Ovary (tissue), 3 donors: Measurements from ENCODE around the gene PIP5K1B.

Source experiments
- CTCF ChIP-seq, 3 donors: fragments of 450-650 bp in 2 of 3; fragments of 200-600 bp in 1 of 3; IDR thresholded peaks; one replicate each; pipeline versions ENCODE4 v1.5.1 to v1.8.0; 2016 to 2022; ENCODE audit warnings: antibody characterized with exemption in 3 of 3, mild to moderate bottlenecking in 1 of 3
- EP300 ChIP-seq: sonication (generic); formaldehyde crosslinking; IDR thresholded peaks from one replicate; pipeline ENCODE4 v1.6.1; 2017; ENCODE audit warnings: antibody characterized with exemption
- POLR2A ChIP-seq: fragments of 450-650 bp; IDR thresholded peaks from one replicate; pipeline ENCODE4 v1.6.1; 2017; ENCODE audit warnings: antibody characterized with exemption, mild to moderate bottlenecking, moderate library complexity
- donor health status: DM: no; HTN: no; CAD: no.

GRCh38 chr9:68738358-68738757, 33.3 kb downstream of the PIP5K1B start:
- TF ChIP-seq CTCF (IDR thresholded peaks at IDR 0.05) (no peak), POLR2A (no peak), EP300 (no peak)
